H7 (cell line): ENCODE measurements around the gene LRRFIP1. TPM values are rescaled to one million over a fixed set of nuclear protein-coding genes. Genes with fewer than 3 reads are reported as not detected.
"Not testable (repeated sequence)": the region's sequence is repeated elsewhere in the genome, so short reads cannot be mapped to it uniquely, and the experiment has no call there.

Experiments used
- DNase-seq: peaks from one replicate; pipeline ENCODE4 v3.0.0; 2012
- H3K27me3 ChIP-seq: 2 replicates; pipeline ENCODE4 v1.6.0; 2011; ENCODE audit warnings: mild to moderate bottlenecking, low read length; ENCODE audit not compliant: control insufficient read depth, insufficient read depth
- H3K36me3 ChIP-seq: replicated peaks from 2 replicates; pipeline ENCODE4 v1.5.1; 2011; ENCODE audit warnings: low read length; ENCODE audit not compliant: control insufficient read depth, insufficient read depth
- H3K4me3 ChIP-seq: 2 replicates; pipeline ENCODE4 v1.5.1; 2011; ENCODE audit warnings: low read depth, mild to moderate bottlenecking, control low read depth, low read length, moderate library complexity; ENCODE audit not compliant: insufficient read depth
- total RNA-seq: library from RNA; depleted of rRNA; stranded (reverse); fragments of >200 nt; shearing (Covaris generic); gene quantifications from 2 replicates; pipeline ENCODE4 v1.2.3, GENCODE V29; 2014

Gene LRRFIP1
- total RNA-seq, 1 experiment from 2014 or later, result 49.9 TPM

DNA sequence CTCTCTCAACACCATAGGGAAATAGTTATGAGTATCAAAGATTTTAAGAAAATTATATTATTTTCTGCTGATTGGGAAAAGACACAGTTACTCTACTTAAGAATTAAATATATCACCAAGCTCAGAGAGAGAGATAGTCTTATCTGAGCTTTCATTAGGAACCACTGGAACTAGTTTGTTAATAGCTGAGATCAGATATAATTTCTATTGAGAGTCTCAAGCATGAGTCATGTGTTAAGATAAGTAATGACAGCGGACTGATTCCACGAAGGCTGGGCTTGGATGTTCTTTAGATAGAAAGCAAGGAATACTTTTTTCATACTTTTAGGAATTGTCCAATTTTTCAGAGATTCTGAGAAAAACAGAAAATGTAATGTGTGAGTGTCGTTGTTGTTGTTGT, 126.8 kb downstream of the LRRFIP1 start:
- Histone ChIP-seq H3K36me3 (peaks cover 18% of the 10 kb centered on the region), H3K27me3 (no peaks in the 10 kb centered on the region), H3K4me3 (no peak overlapping the region)
- no peak for DNase-seq

DNA sequence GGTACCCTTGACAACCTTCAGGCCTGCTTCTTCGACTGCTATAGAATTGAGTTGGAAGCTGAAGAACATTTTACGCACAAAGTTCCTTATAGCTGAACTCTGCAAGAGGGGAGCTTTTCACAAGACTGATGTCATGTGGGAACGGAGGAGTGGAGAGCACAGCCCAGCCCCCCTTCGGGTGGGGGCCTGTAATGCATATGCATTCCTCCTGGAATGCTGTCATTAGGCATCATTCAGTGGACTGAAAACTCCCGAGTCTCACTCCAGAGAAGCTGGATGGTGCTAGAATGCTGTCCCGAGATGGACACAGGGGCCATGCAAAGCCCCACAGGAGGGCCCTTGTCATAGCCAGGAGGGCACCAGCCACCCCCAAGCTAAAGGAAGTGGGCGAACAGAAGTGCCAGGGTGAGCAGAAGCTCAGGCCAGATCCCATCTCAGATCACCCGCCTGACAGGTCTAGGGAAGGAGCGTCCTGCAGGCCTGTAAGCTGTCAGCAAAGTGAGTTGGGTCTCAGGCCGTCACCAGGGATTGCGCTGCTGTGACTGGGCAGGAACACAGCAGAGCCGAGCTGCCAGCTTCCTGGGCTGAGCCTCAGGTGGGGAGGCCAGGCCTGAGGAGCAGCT, 127.3 kb downstream of the LRRFIP1 start:
- DNase-seq, result no peak
- no peaks in the 10 kb centered on the region for H3K27me3 ChIP-seq
- peaks cover 18% of the 10 kb centered on the region for H3K36me3 ChIP-seq

DNA sequence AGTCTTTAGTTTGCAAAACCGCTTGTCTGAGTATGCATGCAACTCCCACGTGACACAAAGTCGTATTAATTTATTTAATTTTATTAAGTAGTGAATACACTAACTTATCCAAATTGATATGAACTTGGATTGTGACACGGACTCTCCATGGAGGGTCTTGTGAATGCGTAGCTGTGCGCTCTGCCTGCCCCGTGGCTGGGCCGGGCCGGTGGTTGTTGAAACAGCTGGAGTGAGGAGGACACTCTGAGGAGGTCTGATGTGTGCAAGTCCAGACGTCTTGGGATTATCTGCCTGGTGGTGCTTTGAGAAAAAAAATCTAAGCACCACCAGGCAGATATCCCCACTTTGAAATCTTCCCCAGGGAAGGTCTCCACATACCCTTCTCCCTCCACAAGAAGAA, 130.2 kb downstream of the LRRFIP1 start:
- H3K4me3 ChIP-seq, result no peak overlapping the region
- no peak for DNase-seq
- H3K36me3 ChIP-seq, result peaks cover 25% of the 10 kb centered on the region
- no peaks in the 10 kb centered on the region for H3K27me3 ChIP-seq

More for the DNA sequence above, 127.3 kb downstream of the LRRFIP1 start:
- H3K4me3 ChIP-seq, result no peak overlapping the region

DNA sequence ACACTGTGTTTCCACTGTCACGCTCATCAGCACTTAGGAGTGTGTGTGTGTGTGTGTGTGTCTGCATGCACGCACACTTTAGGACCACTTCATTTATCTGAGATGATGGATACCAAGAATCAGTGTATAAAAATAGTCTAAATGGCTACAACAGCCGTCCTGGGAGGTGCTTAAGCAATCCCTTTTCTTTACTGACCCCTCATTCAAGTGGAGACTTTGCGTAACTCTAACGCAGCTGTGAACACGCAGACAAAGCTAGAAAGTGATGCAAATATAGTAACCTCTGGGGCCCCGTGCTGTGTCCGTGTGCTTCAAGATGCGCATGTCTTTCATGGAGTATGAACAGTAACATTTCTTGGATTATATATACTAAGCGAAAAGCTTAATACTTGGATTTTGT, 130.8 kb downstream of the LRRFIP1 start:
- H3K36me3 ChIP-seq, result peaks cover 23% of the 10 kb centered on the region

DNA sequence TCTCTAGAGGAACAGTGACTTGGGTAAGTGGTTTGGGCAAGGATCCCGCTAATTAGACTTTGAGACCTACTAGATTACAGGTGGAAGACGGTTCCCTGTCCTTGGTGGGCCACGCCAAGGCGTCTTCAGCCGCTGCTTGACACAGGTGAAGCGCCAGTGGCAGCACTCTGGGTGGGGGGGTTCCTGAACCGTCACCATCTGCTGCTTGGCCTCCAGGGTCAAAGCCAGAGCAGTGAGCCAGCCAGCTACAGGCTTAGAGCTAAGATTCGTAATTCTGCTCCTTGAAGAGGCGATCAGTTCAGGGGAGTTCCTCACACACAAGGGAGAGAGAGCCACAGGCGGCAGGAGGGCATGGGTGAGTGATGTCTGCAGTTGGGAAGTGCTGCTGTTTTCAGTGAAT, 131.8 kb downstream of the LRRFIP1 start:
- Histone ChIP-seq H3K4me3 (no peak overlapping the region), H3K36me3 (peaks cover 23% of the 10 kb centered on the region), H3K27me3 (no peaks in the 10 kb centered on the region)
- no peak for DNase-seq

More for the DNA sequence above, 130.8 kb downstream of the LRRFIP1 start:
- DNase-seq, result no peak
- H3K4me3 ChIP-seq, result no peak overlapping the region
- H3K27me3 ChIP-seq, result no peaks in the 10 kb centered on the region

DNA sequence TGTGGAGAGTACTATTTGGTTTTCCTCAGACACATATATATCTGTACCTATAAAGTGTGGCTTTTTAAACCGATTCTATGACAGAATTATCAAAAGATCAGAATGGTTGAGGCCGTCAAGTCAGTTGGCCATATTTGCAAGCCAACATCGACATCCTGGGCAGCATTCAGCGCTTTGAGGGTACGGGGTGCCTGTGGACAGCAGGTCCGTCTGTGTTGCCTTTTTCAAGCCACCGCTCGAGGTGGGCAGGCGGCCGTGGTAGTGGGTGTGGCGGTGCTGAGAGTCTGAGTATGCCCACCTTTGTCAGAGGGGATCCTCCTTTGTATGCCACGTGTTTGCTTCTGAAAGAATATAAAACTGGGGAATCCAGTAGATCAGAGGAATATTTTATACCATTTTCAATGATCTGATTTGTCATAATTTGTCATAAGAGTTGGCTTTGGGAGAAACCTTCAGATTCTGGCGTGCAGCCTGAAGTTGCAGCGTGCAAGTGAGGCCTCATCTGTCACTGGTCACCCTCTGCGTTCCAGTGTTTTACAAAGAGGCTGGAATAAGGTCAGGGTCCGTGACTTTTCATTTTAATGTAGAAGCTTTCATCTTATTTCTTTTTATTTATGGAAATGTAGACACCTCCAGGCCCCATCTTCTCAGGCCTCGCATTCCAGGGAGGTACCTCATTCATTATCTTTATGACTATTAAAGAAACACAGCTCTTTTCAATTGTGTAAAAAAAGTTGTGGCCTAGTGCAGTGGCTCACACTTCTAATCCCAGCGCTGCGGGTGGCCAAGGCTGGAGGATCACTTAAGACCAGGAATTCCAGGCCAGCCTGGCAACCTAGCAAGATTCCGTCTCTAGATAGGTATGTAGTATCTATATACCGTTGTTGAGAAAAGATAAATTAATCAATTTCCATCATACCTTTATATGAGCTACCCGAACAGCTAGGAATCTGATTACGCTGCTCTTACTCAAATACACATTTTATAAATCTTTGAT, 133.4 kb downstream of the LRRFIP1 start:
- H3K4me3 ChIP-seq, result no peak overlapping the region
- DNase-seq, result no peak
- no peaks in the 10 kb centered on the region for H3K27me3 ChIP-seq
- H3K36me3 ChIP-seq, result peaks cover 18% of the 10 kb centered on the region

DNA sequence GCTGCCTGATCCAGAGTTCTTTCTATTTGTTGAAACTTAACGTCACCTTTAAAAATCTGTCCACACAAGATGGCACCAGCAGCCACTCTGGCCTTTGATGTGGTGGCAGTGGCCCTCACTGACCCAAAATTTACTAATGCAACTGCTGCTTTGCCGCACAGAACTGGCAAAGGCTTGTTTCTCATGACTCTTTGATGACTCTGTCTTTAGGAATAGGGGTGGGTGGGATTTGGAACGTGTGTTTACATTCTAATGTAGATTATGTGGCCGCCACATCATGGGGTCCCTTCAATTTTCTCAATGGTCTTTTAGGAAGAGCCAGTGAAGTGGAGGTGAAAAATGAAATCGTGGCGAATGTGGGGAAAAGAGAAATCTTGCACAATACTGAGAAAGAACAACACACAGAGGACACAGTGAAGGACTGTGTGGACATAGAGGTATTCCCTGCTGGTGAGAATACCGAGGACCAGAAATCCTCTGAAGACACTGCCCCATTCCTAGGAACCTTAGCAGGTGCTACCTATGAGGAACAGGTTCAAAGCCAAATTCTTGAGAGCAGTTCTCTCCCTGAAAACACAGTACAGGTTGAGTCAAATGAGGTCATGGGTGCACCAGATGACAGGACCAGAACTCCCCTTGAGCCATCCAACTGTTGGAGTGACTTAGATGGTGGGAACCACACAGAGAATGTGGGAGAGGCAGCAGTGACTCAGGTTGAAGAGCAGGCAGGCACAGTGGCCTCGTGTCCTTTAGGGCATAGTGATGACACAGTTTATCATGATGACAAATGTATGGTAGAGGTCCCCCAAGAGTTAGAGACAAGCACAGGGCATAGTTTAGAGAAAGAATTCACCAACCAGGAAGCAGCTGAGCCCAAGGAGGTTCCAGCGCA, 135.2 kb downstream of the LRRFIP1 start:
- not testable (repeated sequence) for H3K4me3 ChIP-seq, DNase-seq, H3K27me3 ChIP-seq
- H3K36me3 ChIP-seq, result peaks cover 15% of the 10 kb centered on the region

DNA sequence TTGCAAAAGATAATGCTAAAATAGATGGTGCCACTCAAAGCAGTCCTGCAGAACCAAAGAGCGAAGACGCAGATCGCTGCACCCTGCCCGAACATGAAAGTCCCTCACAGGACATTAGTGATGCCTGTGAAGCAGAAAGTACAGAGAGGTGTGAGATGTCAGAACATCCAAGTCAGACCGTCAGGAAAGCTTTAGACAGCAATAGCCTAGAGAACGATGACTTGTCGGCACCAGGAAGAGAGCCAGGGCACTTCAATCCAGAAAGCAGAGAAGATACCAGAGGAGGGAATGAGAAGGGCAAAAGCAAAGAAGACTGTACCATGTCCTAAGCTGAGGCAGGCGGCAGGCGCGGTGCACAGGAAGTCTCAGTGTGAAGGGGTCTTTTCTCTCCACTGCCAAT, 136.4 kb downstream of the LRRFIP1 start:
- H3K4me3 ChIP-seq, result no peak overlapping the region
- DNase-seq, result no peak
- no peaks in the 10 kb centered on the region for H3K27me3 ChIP-seq
- H3K36me3 ChIP-seq, result peaks cover 13% of the 10 kb centered on the region

DNA sequence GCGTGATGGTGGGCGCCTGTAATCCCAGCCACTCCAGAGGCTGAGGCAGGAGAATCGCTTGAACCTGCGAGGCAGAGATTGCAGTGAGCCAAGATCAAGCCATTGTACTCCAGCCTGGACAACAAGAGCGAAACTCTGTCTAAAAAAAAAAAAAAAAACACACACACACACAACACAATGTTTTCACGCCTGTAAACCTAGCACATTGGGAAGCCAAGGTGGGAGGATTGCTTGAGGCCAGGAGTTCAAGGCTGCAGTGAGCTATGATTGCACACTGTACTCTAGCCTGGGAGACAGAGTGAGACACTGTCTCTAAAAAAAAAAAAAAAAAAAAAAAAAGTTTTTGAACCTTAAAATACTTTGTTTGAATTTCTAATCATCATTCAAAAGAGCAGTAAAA, 137.7 kb downstream of the LRRFIP1 start:
- not testable (repeated sequence) for DNase-seq, H3K27me3 ChIP-seq, H3K4me3 ChIP-seq, H3K36me3 ChIP-seq

DNA sequence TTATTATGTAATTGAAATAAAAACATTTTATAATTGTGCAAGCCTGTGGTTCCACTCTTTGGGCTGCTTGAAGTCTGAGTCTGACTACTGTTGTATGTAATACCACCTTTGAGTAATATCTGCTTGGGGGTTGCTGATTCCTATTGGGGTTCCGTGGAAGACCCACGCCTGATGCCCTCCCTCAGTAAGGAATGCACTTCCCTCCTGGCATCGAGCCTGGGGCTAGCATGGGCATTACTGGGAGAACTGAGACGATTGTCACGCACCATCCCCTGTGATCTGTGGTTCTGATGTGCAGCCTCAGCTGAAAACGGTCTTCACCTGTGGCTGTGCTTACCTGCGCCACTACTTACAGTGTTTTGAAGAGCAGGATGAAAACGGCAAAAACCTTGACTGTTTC, 138.5 kb downstream of the LRRFIP1 start:
- H3K27me3 ChIP-seq, result no peaks in the 10 kb centered on the region
- H3K36me3 ChIP-seq, result peaks cover 4% of the 10 kb centered on the region
- H3K4me3 ChIP-seq, result no peak overlapping the region
- DNase-seq, result no peak

DNA sequence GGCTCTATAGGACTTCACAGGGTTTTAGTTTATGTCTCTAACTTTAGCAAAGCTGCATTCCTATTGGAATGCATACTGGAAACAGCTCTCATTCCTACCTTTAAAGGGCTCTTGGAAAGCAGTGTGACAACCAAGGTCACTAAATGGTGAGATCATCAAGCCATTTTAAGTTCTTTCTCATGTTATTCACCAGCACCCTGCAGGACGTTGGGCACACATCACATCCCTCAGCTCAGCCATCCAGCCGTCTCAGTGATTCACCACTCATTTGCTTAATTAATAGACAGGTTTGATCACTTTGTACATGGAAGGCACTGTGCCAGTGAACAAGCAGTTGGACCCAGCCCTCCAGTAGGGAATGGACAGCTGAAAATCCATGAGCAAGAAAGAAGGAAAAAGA, 139.0 kb downstream of the LRRFIP1 start:
- Histone ChIP-seq H3K36me3 (peaks cover 4% of the 10 kb centered on the region), H3K4me3 (no peak overlapping the region), H3K27me3 (no peaks in the 10 kb centered on the region)
- DNase-seq, result no peak

DNA sequence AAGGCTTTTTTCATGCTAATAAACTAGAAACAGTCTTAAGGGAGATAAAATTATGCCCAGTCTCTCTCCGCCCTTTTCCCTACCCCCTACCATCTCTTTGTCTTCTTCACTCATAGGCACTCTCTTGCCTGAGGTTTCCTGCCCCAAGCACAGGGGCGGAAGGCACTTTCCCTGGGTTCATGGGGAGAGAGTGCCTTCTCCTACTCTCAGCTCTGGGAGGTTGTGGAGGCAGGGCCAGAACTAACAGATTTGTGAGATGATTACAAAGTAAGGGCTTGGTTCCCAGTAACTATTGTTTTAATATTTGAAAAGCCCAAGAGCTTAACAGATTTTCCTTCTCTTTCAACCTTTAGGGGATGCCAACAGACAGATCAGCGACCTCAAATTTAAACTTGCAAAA, 145.1 kb downstream of the LRRFIP1 start:
- Histone ChIP-seq H3K4me3 (no peak overlapping the region), H3K36me3 (peaks cover 4% of the 10 kb centered on the region), H3K27me3 (no peaks in the 10 kb centered on the region)
- no peak for DNase-seq

DNA sequence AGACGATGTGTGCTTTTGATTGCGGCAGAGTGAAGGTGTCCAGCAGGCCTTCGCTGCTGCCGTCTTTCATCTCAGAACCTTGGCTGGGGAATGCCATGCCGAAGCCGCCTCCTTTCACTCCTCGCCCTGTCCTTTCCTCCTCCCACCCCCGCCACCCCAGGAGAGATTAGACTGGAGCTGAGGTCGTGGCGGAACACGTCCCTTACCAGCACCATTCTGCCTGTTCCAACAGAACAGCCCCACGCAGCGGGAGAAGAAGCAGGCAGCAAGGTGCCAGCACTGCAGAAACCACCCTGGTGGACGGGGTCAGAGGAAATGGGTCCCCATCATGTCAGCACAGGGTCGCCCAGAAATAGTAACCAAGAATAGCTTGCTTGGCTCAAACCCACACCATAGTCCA, 146.4 kb downstream of the LRRFIP1 start:
- Histone ChIP-seq H3K4me3 (no peak overlapping the region), H3K27me3 (no peaks in the 10 kb centered on the region), H3K36me3 (peaks cover 6% of the 10 kb centered on the region)
- no peak for DNase-seq

DNA sequence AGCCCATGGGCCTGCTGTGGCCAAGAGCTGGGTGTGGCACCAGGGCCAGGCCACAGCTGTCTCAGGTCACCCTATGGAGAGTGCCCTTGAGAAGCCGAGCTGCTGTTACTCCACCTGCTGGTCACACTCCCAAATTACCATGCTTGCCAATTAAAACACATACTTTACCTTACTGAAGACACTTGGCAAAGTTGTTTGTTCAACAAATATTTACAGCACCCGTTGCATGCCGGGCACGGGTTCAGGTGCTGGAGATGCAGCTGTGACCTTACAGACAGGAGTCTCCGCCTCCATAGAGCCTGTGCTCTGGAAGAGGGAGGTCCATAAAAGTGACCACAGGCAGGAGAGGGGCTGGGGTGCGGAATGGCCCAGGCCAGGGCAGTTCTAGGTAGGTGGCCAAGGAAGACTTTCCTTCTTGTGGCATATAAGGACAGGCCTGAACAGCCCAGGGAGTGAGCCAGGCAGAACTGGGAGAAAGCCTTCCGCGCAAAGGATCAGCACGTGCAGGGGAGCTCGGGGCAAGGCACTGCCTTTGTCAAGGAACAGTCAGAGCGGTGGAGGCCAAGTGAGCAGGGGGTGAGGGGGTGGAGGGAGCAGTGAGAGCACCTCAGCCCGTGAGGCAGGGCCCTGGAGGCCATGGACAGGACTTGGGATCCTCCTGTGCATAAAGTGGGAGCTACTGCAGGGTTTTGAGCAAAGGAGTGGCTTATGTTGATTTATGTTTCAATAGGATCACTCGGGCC, 147.6 kb downstream of the LRRFIP1 start:
- no peak overlapping the region for H3K4me3 ChIP-seq
- H3K36me3 ChIP-seq, result peaks cover 6% of the 10 kb centered on the region
- no peaks in the 10 kb centered on the region for H3K27me3 ChIP-seq
- DNase-seq, result peak; percentile 80
